Measurements from ENCODE around the gene CAPN12. TPM values are rescaled to one million over a fixed set of nuclear protein-coding genes. Genes with fewer than 3 reads are reported as not detected.

Gene CAPN12
- total and polyA plus RNA-seq, 2 of the 4 experiments (the other 2 are of a cell fraction) = 0.18 to 0.97 TPM

DNA sequence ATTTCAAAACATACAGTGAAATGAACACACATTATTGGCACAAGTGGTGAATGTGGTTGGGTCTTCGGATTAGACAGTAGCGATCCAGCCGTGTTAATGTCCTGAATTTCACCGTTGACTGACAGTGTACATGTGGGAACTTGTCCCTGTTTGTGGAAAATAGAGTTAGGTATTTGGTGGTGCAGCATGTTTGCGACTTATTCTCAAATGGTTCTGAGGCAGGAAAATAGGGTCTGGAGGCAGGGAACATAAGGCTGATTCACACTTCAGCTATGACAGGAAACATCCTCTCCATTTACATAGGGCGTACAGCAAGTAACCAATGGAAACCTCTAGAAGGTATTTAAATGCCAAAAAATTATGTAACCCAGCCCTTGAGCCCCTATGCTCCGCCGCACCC is 48.9 kb upstream of the CAPN12 start:
- peak; percentile 60 for DNase-seq
- 100% methylated on average over 3 of the region's 8 CpGs; no CpG with 5 or more reads in 1 of the 2 experiments for WGBS, 2 experiments (ENCODE audit: extremely low coverage in 2 of 2, insufficient read length in 1 of 2)
- H4K5ac ChIP-seq (ENCODE audit: low read depth, low read length) = peak overlapping the region; percentile 65
- ChIA-PET CTCF (no interaction called here), POLR2A (ENCODE audit: unreplicated experiment) (no interaction called here)
- TF ChIP-seq RCOR1 (IDR thresholded peaks at IDR 0.05; ENCODE audit: insufficient replicate concordance, low read length) (no peak), CHD1 (IDR thresholded peaks at IDR 0.05; ENCODE audit: low read depth, low read length) (no peak), NFE2L2 (IDR thresholded peaks at IDR 0.05; ENCODE audit: low read depth, low read length) (no peak), FOS (IDR thresholded peaks at IDR 0.05; ENCODE audit: low read depth, low read length) (no peak), CEBPB (IDR thresholded peaks at IDR 0.05; ENCODE audit: low read depth, low read length) (no peak), SMC3 (IDR thresholded peaks at IDR 0.05; ENCODE audit: low read depth, low read length) (no peak), MAZ (IDR thresholded peaks at IDR 0.05; ENCODE audit: borderline replicate concordance, low read depth, low read length) (no peak), MAFK (IDR thresholded peaks at IDR 0.05; ENCODE audit: low read depth, low read length) (no peak), RFX5 (IDR thresholded peaks at IDR 0.05; ENCODE audit: low read depth, low read length) (no peak)
- TF ChIP-seq, protein P1, sequence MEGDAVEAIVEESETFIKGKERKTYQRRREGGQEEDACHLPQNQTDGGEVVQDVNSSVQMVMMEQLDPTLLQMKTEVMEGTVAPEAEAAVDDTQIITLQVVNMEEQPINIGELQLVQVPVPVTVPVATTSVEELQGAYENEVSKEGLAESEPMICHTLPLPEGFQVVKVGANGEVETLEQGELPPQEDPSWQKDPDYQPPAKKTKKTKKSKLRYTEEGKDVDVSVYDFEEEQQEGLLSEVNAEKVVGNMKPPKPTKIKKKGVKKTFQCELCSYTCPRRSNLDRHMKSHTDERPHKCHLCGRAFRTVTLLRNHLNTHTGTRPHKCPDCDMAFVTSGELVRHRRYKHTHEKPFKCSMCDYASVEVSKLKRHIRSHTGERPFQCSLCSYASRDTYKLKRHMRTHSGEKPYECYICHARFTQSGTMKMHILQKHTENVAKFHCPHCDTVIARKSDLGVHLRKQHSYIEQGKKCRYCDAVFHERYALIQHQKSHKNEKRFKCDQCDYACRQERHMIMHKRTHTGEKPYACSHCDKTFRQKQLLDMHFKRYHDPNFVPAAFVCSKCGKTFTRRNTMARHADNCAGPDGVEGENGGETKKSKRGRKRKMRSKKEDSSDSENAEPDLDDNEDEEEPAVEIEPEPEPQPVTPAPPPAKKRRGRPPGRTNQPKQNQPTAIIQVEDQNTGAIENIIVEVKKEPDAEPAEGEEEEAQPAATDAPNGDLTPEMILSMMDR (conservative IDR thresholded peaks at IDR 0.05; ENCODE audit: low read depth, low read length) = no peak
- H3K9me1 ChIP-seq (ENCODE audit: insufficient read depth, low read length) = peaks cover 3% of the 10 kb centered on the region; the same call in 1 of the 2 replicates
- H2BK120ac ChIP-seq (ENCODE audit: low read depth, low read length) = peak overlapping the region; percentile 89
- H3K79me1 ChIP-seq (ENCODE audit: low read depth in 1 of 2, low read length in 2 of 2) = no peaks in the 10 kb centered on the region
- intact Hi-C loops (cut with micrococcal nuclease) (no loop called here), in situ Hi-C loops (cut with MboI; ENCODE audit: low sequenced_read_pairs) (no loop called here), dilution Hi-C loops (cut with HindIII; ENCODE audit: low sequenced_read_pairs, unreplicated experiment) (no loop called here)
- H3K27ac ChIP-seq (ENCODE audit: insufficient read depth, low read length) = no peak overlapping the region
- peaks cover 5% of the 10 kb centered on the region for H3K4me1 ChIP-seq (ENCODE audit: control insufficient read depth, insufficient read depth, low read length)
- no peaks in the 10 kb centered on the region; the same call in 1 of the 2 replicates for H3K27me3 ChIP-seq (ENCODE audit: control insufficient read depth, insufficient read depth, low read length)
- peak overlapping the region; percentile 86 for H2AK9ac ChIP-seq (replicated peaks; ENCODE audit: low read depth, low read length, poor library complexity)
- H3K56ac ChIP-seq (ENCODE audit: extremely low read depth, insufficient read depth, low read length) = peak overlapping the region; percentile 62; the same call in 1 of the 2 replicates
- peak; percentile 53 for ATAC-seq (ENCODE audit: low read depth)
- H2AFZ ChIP-seq (replicated peaks; ENCODE audit: low read length, poor library complexity) = peak overlapping the region; percentile 84
- H4K8ac ChIP-seq (ENCODE audit: low read depth in 2 of 2, low read length in 2 of 2) = peak overlapping the region; percentile 32 to 98; a peak in 3 of 4 replicates
- H3K23ac ChIP-seq (ENCODE audit: low read depth, low read length) = peak overlapping the region; percentile 55
- H2AK5ac ChIP-seq (ENCODE audit: low read depth, low read length) = peak overlapping the region; percentile 93
- peak overlapping the region; percentile 96 for H3K14ac ChIP-seq (replicated peaks; ENCODE audit: low read depth, low read length)
- no TSS peak for BruUV-seq (replicated peaks)
- H2BK20ac ChIP-seq (ENCODE audit: low read depth, low read length) = peak overlapping the region; percentile 84; the same call in 1 of the 2 replicates
- peak overlapping the region; percentile 88 for H3K4ac ChIP-seq (ENCODE audit: low read depth, low read length)
- peak overlapping the region; percentile 95; the same call in 2 of the 3 replicates for H2BK15ac ChIP-seq (ENCODE audit: low read depth, low read length)
- peak overlapping the region; percentile 86 for H4K91ac ChIP-seq (ENCODE audit: insufficient read depth, low read depth, low read length)
- no peaks in the 10 kb centered on the region for H3K9me3 ChIP-seq (ENCODE audit: control insufficient read depth, insufficient read depth, low read length)
- H3K4me2 ChIP-seq (ENCODE audit: low read depth, low read length) = 0 out of 2 replicates have a peak overlapping the region, but pooled peaks have one; percentile 33
- H3K18ac ChIP-seq (ENCODE audit: low read depth, low read length) = peak overlapping the region; percentile 44; the same call in 1 of the 2 replicates
- H4K20me1 ChIP-seq (ENCODE audit: insufficient read depth, low read length) = no peaks in the 10 kb centered on the region
- no peak overlapping the region for H3K4me3 ChIP-seq (ENCODE audit: insufficient read depth, low read depth, low read length)
- no peak overlapping the region; the same call in 1 of the 2 replicates for H3K9ac ChIP-seq (ENCODE audit: low read depth, low read length)
- H2BK5ac ChIP-seq (ENCODE audit: low read depth, low read length, poor library complexity, severe bottlenecking) = peak overlapping the region; percentile 77
- no peaks in the 10 kb centered on the region for H3K36me3 ChIP-seq (ENCODE audit: control insufficient read depth, insufficient read depth, low read length)

Measured in IMR-90 (cell line).